Erythroblast (primary cell): ENCODE results near the gene CLRN3.

Experiments
- GATA1 ChIP-seq: IDR thresholded peaks from 2 replicates; pipeline ENCODE4 v1.6.1; 2011; ENCODE audit warnings: low read depth, mild to moderate bottlenecking, control low read depth, low read length, moderate library complexity
- POLR2A ChIP-seq: IDR thresholded peaks from 2 replicates; pipeline ENCODE4 v1.6.1; 2011; ENCODE audit warnings: mild to moderate bottlenecking, low read length

DNA sequence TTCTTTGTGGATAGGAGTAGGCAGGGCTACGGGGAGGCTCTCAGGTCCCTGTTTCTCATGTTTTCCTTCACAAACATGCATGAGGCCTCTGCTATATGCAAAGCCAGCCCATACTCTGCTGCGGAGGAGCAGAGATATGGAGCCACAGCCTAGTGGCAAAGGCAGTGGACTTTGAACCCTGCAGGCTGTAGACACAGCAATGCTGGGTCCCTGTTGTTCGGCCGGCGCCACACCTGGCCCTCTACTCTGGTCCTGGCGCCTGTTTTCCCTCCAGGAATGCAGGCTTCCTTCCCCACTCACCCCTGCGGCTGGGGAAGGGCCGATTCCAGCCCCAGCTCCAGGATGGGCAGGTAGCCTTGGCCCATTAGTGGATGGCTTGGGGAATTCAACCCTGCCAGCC is 11.5 kb downstream of the CLRN3 start:
- no peak for TF ChIP-seq POLR2A
- no peak for TF ChIP-seq GATA1
